ENCODE results near the gene NDUFB5. TPM values are rescaled to one million over a fixed set of nuclear protein-coding genes. Genes with fewer than 3 reads are reported as not detected.

Gene NDUFB5
- total and polyA plus RNA-seq, 3 donors from 2014 or later: 70.4 to 138 (median 88.1) TPM

- intact Hi-C loops (cut with DNase I; ENCODE audit: low total_unique reads): no loop called here
- TF ChIP-seq CTCF (IDR thresholded peaks at IDR 0.05) (no peak), POLR2A (IDR thresholded peaks at IDR 0.05) (no peak)
- Histone ChIP-seq H3K27me3 (no peaks in the 10 kb centered on the region), H3K4me1 (no peaks in the 10 kb centered on the region), H3K27ac (no peak overlapping the region), H3K36me3 (ENCODE audit: low read depth, missing control alignments) (no peaks in the 10 kb centered on the region), H3K4me3 (no peak overlapping the region), H3K9me3 (no peaks in the 10 kb centered on the region)
- no peak for DNase-seq
- WGBS, 2 donors: 71 to 82% methylated on average over 3 of the region's 3 CpGs
Observed at GRCh38 chr3:179646177-179646576, 41.6 kb downstream of the NDUFB5 start.

- no peak for TF ChIP-seq CTCF (IDR thresholded peaks at IDR 0.05)
- no peak for TF ChIP-seq POLR2A (IDR thresholded peaks at IDR 0.05)
- no peaks in the 10 kb centered on the region for H3K9me3 ChIP-seq
- no peak for DNase-seq
- H3K4me3 ChIP-seq: peak overlapping the region; percentile 77 to 88
- 27 to 37% methylated on average over 11 of the region's 11 CpGs for WGBS, 2 donors
- intact Hi-C loops (cut with DNase I; ENCODE audit: low total_unique reads): no loop called here
- peaks cover 5% of the 10 kb centered on the region for H3K4me1 ChIP-seq
- H3K27ac ChIP-seq: peak overlapping the region; percentile 71 to 95
- H3K36me3 ChIP-seq (ENCODE audit: low read depth, missing control alignments): no peaks in the 10 kb centered on the region
- H3K27me3 ChIP-seq: no peaks in the 10 kb centered on the region
Observed at GRCh38 chr3:179651687-179652446, 47.3 kb downstream of the NDUFB5 start.

- no peaks in the 10 kb centered on the region for H3K27me3 ChIP-seq
- peak; percentile 69 for DNase-seq
- H3K36me3 ChIP-seq (ENCODE audit: low read depth, missing control alignments): no peaks in the 10 kb centered on the region
- peak within 1 kb of the TSS; percentile 77 to 88 for H3K4me3 ChIP-seq
- intact Hi-C loops (cut with DNase I; ENCODE audit: low total_unique reads): no loop called here
- TF ChIP-seq POLR2A (IDR thresholded peaks at IDR 0.05) (no peak), CTCF (IDR thresholded peaks at IDR 0.05) (peak in 1 of 3 experiments; percentile 1)
- H3K9me3 ChIP-seq: no peaks in the 10 kb centered on the region
- peak within 1 kb of the TSS; percentile 85 to 95 for H3K27ac ChIP-seq
- H3K4me1 ChIP-seq: peaks cover 5% of the 10 kb centered on the region
- WGBS, 2 donors: 0% methylated on average over 15 to 37 of the region's 56 CpGs
Observed at GRCh38 chr3:179652447-179653095, 48.0 kb downstream of the NDUFB5 start, which contains the start of gene USP13. Gene USP13 (plus strand): TSS chr3:179653040. CDS start chr3:179653226, 186 bp downstream.

GRCh38 chr3:179653096-179653797, 48.7 kb downstream of the NDUFB5 start:
- Histone ChIP-seq H3K27me3 (no peaks in the 10 kb centered on the region), H3K36me3 (ENCODE audit: low read depth, missing control alignments) (no peaks in the 10 kb centered on the region), H3K9me3 (no peaks in the 10 kb centered on the region), H3K4me1 (peaks cover 5% of the 10 kb centered on the region), H3K27ac (peak overlapping the region; percentile 85 to 95), H3K4me3 (peak overlapping the region; percentile 77 to 88)
- TF ChIP-seq CTCF (IDR thresholded peaks at IDR 0.05) (no peak), POLR2A (IDR thresholded peaks at IDR 0.05) (no peak)
- intact Hi-C loops (cut with DNase I; ENCODE audit: low total_unique reads): no loop called here
- WGBS, 2 donors: 0 to 1% methylated on average over 6 to 34 of the region's 77 CpGs
- peak; percentile 86 for DNase-seq
